Vagina (tissue), 2 donors: ENCODE data around the gene ASXL2. TPM values are rescaled to one million over a fixed set of nuclear protein-coding genes. Genes with fewer than 3 reads are reported as not detected.

ENCODE experiments used
- DNase-seq, 2 donors: peaks; one replicate each; pipeline ENCODE4 v3.0.0-alpha.2; 2017; ENCODE audit errors: extremely low spot score in 2 of 2
- H3K27ac ChIP-seq: fragments of 200-600 bp; sonication (generic); one replicate; pipeline ENCODE4 v1.5.1; 2019
- H3K27me3 ChIP-seq: fragments of 200-600 bp; sonication (generic); one replicate; pipeline ENCODE4 v1.5.1; 2019
- H3K36me3 ChIP-seq, 2 donors: fragments of 200-600 bp; sonication (generic); one replicate each; pipeline ENCODE4 v1.5.1; 2017 to 2019
- H3K4me1 ChIP-seq: fragments of 200-600 bp; sonication (generic); one replicate; pipeline ENCODE4 v1.5.1; 2019
- H3K4me3 ChIP-seq, 2 donors: fragments of 200-600 bp; sonication (generic); 1 replicate in 1 of 2; 2 replicates in 1 of 2; pipeline ENCODE4 v1.5.1; 2016 to 2019
- H3K9me3 ChIP-seq: fragments of 200-600 bp; sonication (generic); one replicate; pipeline ENCODE4 v1.5.1; 2019
- CTCF ChIP-seq, 3 experiments: fragments of 450-650 bp in 2 of 3; fragments of 200-600 bp in 1 of 3; sonication (generic) in 1 of 3; IDR thresholded peaks; one replicate each; pipeline ENCODE4 v1.5.1; 2017 to 2019; ENCODE audit warnings: antibody characterized with exemption in 3 of 3, mild to moderate bottlenecking in 2 of 3, moderate library complexity in 2 of 3
- POLR2A ChIP-seq, 2 donors: fragments of 450-650 bp; IDR thresholded peaks; one replicate each; pipeline ENCODE4 v1.6.1; 2017; ENCODE audit warnings: antibody characterized with exemption in 2 of 2, mild to moderate bottlenecking in 2 of 2, moderate library complexity in 2 of 2
- POLR2AphosphoS5 ChIP-seq, 2 donors: sonication (generic); formaldehyde crosslinking; IDR thresholded peaks; one replicate each; pipeline ENCODE4 v1.9.0; 2017; ENCODE audit warnings: antibody characterized with exemption in 2 of 2, mild to moderate bottlenecking in 2 of 2, low read depth in 1 of 2; ENCODE audit not compliant: insufficient read depth in 1 of 2
- intact Hi-C: fragments of 100-400 bp; cut with DNase I; formaldehyde crosslinking; loops from one replicate; pipeline ENCODE4 v1.15.1; 2023
- total RNA-seq: library from RNA; depleted of rRNA; stranded (reverse); fragments of >200 nt; gene quantifications from one replicate; pipeline ENCODE4 v1.2.3, GENCODE V29; 2016

ASXL2 gene
- total RNA-seq, 1 donor from 2014 or later = 16.2 TPM

- no peaks in the 10 kb centered on the region for H3K9me3 ChIP-seq
- peak in 1 of 2 donors; percentile 18 for DNase-seq
- intact Hi-C loops = loop anchor here (10.0 kb wide), 1 partner anchor 1736 kb away; no protein-coding TSS in a partner anchor
- no peaks in the 10 kb centered on the region for H3K36me3 ChIP-seq
- H3K27ac ChIP-seq = no peak overlapping the region
- TF ChIP-seq CTCF (IDR thresholded peaks at IDR 0.05) (no peak), POLR2A (IDR thresholded peaks at IDR 0.05) (no peak)
- H3K4me3 ChIP-seq = no peak overlapping the region
- H3K27me3 ChIP-seq = no peaks in the 10 kb centered on the region
- H3K4me1 ChIP-seq = no peaks in the 10 kb centered on the region
Measured at GRCh38 chr2:25720575-25720974, 157.7 kb downstream of the ASXL2 start.

GRCh38 chr2:25714740-25715139 lies 163.5 kb downstream of the ASXL2 start:
- no peaks in the 10 kb centered on the region for H3K4me1 ChIP-seq
- H3K9me3 ChIP-seq = no peaks in the 10 kb centered on the region
- DNase-seq = no peak
- H3K36me3 ChIP-seq = no peaks in the 10 kb centered on the region
- TF ChIP-seq POLR2AphosphoS5 (IDR thresholded peaks at IDR 0.05; ENCODE audit: insufficient read depth in 1 of 2, low read depth in 1 of 2) = no peak
- no peak for TF ChIP-seq CTCF (IDR thresholded peaks at IDR 0.05)
- no peak for TF ChIP-seq POLR2A (IDR thresholded peaks at IDR 0.05)
- no peak overlapping the region for H3K27ac ChIP-seq
- H3K4me3 ChIP-seq = no peak overlapping the region
- intact Hi-C loops = no loop called here
- H3K27me3 ChIP-seq = no peaks in the 10 kb centered on the region

GRCh38 chr2:25712455-25712854 lies 165.8 kb downstream of the ASXL2 start:
- Histone ChIP-seq H3K9me3 (no peaks in the 10 kb centered on the region), H3K36me3 (no peaks in the 10 kb centered on the region), H3K27ac (no peak overlapping the region), H3K27me3 (no peaks in the 10 kb centered on the region), H3K4me3 (no peak overlapping the region), H3K4me1 (no peaks in the 10 kb centered on the region)
- TF ChIP-seq POLR2A (IDR thresholded peaks at IDR 0.05) (no peak), POLR2AphosphoS5 (IDR thresholded peaks at IDR 0.05; ENCODE audit: insufficient read depth in 1 of 2, low read depth in 1 of 2) (no peak), CTCF (IDR thresholded peaks at IDR 0.05) (no peak)
- intact Hi-C loops = no loop called here
- no peak for DNase-seq

GRCh38 chr2:25711675-25712354 lies 166.5 kb downstream of the ASXL2 start:
- peak overlapping the region in 1 of 2 donors; percentile 3 for H3K4me3 ChIP-seq
- TF ChIP-seq POLR2A (IDR thresholded peaks at IDR 0.05) (no peak), POLR2AphosphoS5 (IDR thresholded peaks at IDR 0.05; ENCODE audit: insufficient read depth in 1 of 2, low read depth in 1 of 2) (no peak), CTCF (IDR thresholded peaks at IDR 0.05) (no peak)
- no peaks in the 10 kb centered on the region for H3K9me3 ChIP-seq
- no peaks in the 10 kb centered on the region for H3K27me3 ChIP-seq
- H3K27ac ChIP-seq = no peak overlapping the region
- H3K4me1 ChIP-seq = no peaks in the 10 kb centered on the region
- H3K36me3 ChIP-seq = no peaks in the 10 kb centered on the region
- intact Hi-C loops = no loop called here
- no peak for DNase-seq

- H3K36me3 ChIP-seq = no peaks in the 10 kb centered on the region
- no peak overlapping the region for H3K27ac ChIP-seq
- H3K9me3 ChIP-seq = no peaks in the 10 kb centered on the region
- intact Hi-C loops = no loop called here
- H3K4me1 ChIP-seq = no peaks in the 10 kb centered on the region
- H3K4me3 ChIP-seq = no peak overlapping the region
- no peak for DNase-seq
- no peaks in the 10 kb centered on the region for H3K27me3 ChIP-seq
- no peak for TF ChIP-seq POLR2A (IDR thresholded peaks at IDR 0.05)
- TF ChIP-seq POLR2AphosphoS5 (IDR thresholded peaks at IDR 0.05; ENCODE audit: insufficient read depth in 1 of 2, low read depth in 1 of 2) = no peak
- TF ChIP-seq CTCF (IDR thresholded peaks at IDR 0.05) = no peak
Measured at GRCh38 chr2:25710750-25711149, 167.5 kb downstream of the ASXL2 start.
